ENCODE measurements around the gene TPRX1. TPM values are rescaled to one million over a fixed set of nuclear protein-coding genes. Genes with fewer than 3 reads are reported as not detected.

The TPRX1 gene, protein sequence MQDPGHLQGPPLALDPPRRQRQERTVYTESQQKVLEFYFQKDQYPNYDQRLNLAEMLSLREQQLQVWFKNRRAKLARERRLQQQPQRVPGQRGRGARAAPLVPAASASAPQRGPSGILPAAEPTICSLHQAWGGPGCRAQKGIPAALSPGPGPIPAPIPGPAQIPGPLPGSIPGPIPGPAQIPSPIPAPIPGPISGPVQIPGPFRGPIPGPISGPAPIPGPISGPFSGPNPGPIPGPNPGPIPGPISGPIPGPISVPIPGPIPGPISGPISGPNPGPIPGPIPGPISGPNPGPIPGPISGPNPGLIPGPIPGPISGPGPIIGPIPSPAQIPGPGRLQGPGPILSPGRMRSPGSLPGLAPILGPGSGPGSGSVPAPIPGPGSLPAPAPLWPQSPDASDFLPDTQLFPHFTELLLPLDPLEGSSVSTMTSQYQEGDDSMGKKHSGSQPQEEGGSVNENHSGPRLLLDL
- total RNA-seq: not detected in 2 replicates

GRCh38 chr19:47804451-47804850 lies at the start of gene TPRX1:
TSS of gene TPRX1 (minus strand) at chr19:47804551. CDS start at chr19:47804539, 12 bp downstream.

GRCh38 chr19:47821460-47822020 lies 17.2 kb upstream of the TPRX1 start, which contains the start of gene CRX:
TSS of gene CRX (plus strand) at chr19:47821937. CDS start at chr19:47834444, 12,507 bp downstream.

GRCh38 chr19:47778049-47778953 lies 26.1 kb downstream of the TPRX1 start, which contains the start of gene SELENOW:
TSS of gene SELENOW (plus strand) at chr19:47778703. CDS start at chr19:47778786, 83 bp downstream.

Small RNA genes lying within 50 kb of the gene (small RNA-seq; reads per million reads assigned to genes)
- gene AC008745.1 (not detected), gene SNORD23 (not detected)

Other genes with a start within 250 kb of the TPRX1 start
- gene ZNF541, start 231.4 kb downstream of the TPRX1 start, total RNA-seq: 0.11 and 0.13 TPM in 2 replicates
- gene BICRA, start 195.4 kb downstream of the TPRX1 start, total RNA-seq: 4.4 and 4.8 TPM in 2 replicates
- 124 and 147 TPM in 2 replicates for gene EHD2, start 91.1 kb downstream of the TPRX1 start, total RNA-seq
- gene NOP53, start 59.0 kb downstream of the TPRX1 start, total RNA-seq: 90.3 and 109 TPM in 2 replicates
- gene SELENOW, start 25.8 kb downstream of the TPRX1 start, total RNA-seq: 143 and 166 TPM in 2 replicates
- not detected in 2 replicates for gene CRX, start 17.4 kb upstream of the TPRX1 start, total RNA-seq
- gene TPRX2, start 54.7 kb upstream of the TPRX1 start, total RNA-seq: not detected in 2 replicates
- gene SULT2A1, start 81.8 kb upstream of the TPRX1 start, total RNA-seq: not detected in 2 replicates
- not detected in 2 replicates for gene BSPH1, start 187.6 kb upstream of the TPRX1 start, total RNA-seq
- gene ELSPBP1, start 190.1 kb upstream of the TPRX1 start, total RNA-seq: not detected in 2 replicates
- not detected in 2 replicates for gene CABP5, start 239.5 kb upstream of the TPRX1 start, total RNA-seq

Measured in articular chondrocyte of knee joint (primary cell).